ENCODE measurements around the gene TPM4.

The TPM4 gene

GRCh38 chr19:16121141-16121540, 44.8 kb downstream of the TPM4 start:
- Histone ChIP-seq H3K36me3 (ENCODE audit: insufficient read depth, low read length) (peaks cover 64% of the 10 kb centered on the region), H3K9me3 (replicated peaks; ENCODE audit: low read length) (no peaks in the 10 kb centered on the region), H3K9ac (ENCODE audit: low read depth, low read length) (no peak overlapping the region), H3K4me1 (ENCODE audit: control insufficient read depth, insufficient read depth, low read length) (no peaks in the 10 kb centered on the region), H3K27me3 (ENCODE audit: control insufficient read depth, insufficient read depth, low read length) (no peaks in the 10 kb centered on the region), H3K4me2 (ENCODE audit: low read length) (no peak overlapping the region), H3K4me3 (ENCODE audit: low read length) (no peak overlapping the region)

- Histone ChIP-seq H3K9me3 (replicated peaks; ENCODE audit: low read length) (no peaks in the 10 kb centered on the region), H3K4me2 (ENCODE audit: low read length) (no peak overlapping the region), H3K36me3 (ENCODE audit: insufficient read depth, low read length) (peaks cover 70% of the 10 kb centered on the region), H3K4me3 (ENCODE audit: low read length) (no peak overlapping the region), H3K27me3 (ENCODE audit: control insufficient read depth, insufficient read depth, low read length) (no peaks in the 10 kb centered on the region), H3K4me1 (ENCODE audit: control insufficient read depth, insufficient read depth, low read length) (no peaks in the 10 kb centered on the region), H3K9ac (ENCODE audit: low read depth, low read length) (no peak overlapping the region)
These were observed 45.7 kb downstream of the TPM4 start for GRCh38 chr19:16121967-16122366.

DNA sequence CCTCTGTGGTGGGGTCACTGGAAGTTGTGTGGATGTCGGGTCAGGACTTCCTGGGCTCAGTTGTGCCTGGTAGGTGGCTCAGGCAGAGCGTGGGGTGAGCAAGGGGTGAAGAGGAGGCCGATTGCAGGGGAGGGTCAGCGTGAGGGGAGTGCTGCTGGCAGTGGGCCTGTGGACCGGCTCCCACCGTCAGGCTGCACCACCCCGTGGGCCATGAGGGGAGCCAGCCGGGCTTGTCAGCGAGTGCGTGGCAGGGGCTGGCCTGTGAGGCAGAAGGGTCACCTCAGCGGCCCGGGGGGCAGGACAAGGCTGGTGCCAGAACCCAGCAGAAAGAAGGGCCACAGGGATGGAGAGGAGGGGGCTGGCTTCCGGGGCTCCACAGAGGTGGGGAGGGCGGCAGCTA, 48.7 kb downstream of the TPM4 start:
- Histone ChIP-seq H3K36me3 (ENCODE audit: insufficient read depth, low read length) (peaks cover 84% of the 10 kb centered on the region), H3K9me3 (replicated peaks; ENCODE audit: low read length) (no peaks in the 10 kb centered on the region), H3K9ac (ENCODE audit: low read depth, low read length) (no peak overlapping the region), H3K4me2 (ENCODE audit: low read length) (no peak overlapping the region), H3K4me1 (ENCODE audit: control insufficient read depth, insufficient read depth, low read length) (no peaks in the 10 kb centered on the region), H3K27me3 (ENCODE audit: control insufficient read depth, insufficient read depth, low read length) (no peaks in the 10 kb centered on the region), H3K4me3 (ENCODE audit: low read length) (no peak overlapping the region)

DNA sequence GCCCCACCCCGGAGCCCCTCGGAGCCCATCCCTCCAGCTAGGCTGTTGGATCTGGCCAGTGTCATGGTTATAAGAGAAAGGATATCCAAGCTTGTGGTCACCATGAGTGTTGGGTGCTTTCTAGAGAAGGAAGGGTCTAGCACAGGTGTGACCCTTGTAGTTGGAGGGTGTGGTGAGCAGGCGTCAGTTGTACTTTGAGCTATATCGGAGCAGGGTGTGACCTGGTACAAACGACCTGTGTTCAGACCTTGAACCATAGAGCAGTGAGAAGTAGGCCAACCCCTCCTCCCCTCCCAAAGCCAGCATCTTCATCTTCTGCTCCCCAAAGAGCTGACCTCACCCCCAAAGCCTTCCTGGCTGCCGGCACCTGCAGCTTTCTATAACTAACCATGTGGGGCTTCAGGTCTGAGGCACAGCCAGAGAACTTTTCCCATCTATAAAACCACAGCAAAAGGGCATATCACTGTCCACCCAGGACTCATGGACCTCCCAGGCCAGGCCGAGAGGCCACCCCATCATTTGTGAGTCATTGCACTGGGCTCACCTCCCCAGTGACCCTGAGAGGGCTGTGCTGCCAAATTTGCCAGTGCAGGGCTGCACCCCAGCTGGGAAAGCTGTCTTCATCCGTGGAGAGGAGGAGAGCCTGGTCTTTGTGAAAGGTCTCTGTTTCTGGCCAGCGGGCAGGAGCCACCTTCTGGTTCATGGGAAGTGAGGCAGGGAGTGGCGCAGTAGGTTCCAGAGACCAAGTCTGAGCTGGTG, 49.6 kb downstream of the TPM4 start:
- Histone ChIP-seq H3K36me3 (ENCODE audit: insufficient read depth, low read length) (peaks cover 83% of the 10 kb centered on the region), H3K9me3 (replicated peaks; ENCODE audit: low read length) (no peaks in the 10 kb centered on the region), H3K4me1 (ENCODE audit: control insufficient read depth, insufficient read depth, low read length) (no peaks in the 10 kb centered on the region), H3K9ac (ENCODE audit: low read depth, low read length) (no peak overlapping the region), H3K4me2 (ENCODE audit: low read length) (no peak overlapping the region), H3K4me3 (ENCODE audit: low read length) (no peak overlapping the region), H3K27me3 (ENCODE audit: control insufficient read depth, insufficient read depth, low read length) (no peaks in the 10 kb centered on the region)

GRCh38 chr19:16127080-16127479, 50.8 kb downstream of the TPM4 start:
- no peak overlapping the region for H3K9ac ChIP-seq (ENCODE audit: low read depth, low read length)

GRCh38 chr19:16127776-16128371, 51.6 kb downstream of the TPM4 start:
- Histone ChIP-seq H3K27me3 (ENCODE audit: control insufficient read depth, insufficient read depth, low read length) (no peaks in the 10 kb centered on the region), H3K9me3 (replicated peaks; ENCODE audit: low read length) (no peaks in the 10 kb centered on the region), H3K4me2 (ENCODE audit: low read length) (no peak overlapping the region), H3K36me3 (ENCODE audit: insufficient read depth, low read length) (peaks cover 77% of the 10 kb centered on the region), H3K4me3 (ENCODE audit: low read length) (no peak overlapping the region), H3K4me1 (ENCODE audit: control insufficient read depth, insufficient read depth, low read length) (no peaks in the 10 kb centered on the region), H3K9ac (ENCODE audit: low read depth, low read length) (no peak overlapping the region)

More at GRCh38 chr19:16127080-16127479, 50.8 kb downstream of the TPM4 start:
- no peaks in the 10 kb centered on the region for H3K9me3 ChIP-seq (replicated peaks; ENCODE audit: low read length)
- no peak overlapping the region for H3K4me2 ChIP-seq (ENCODE audit: low read length)
- peaks cover 76% of the 10 kb centered on the region for H3K36me3 ChIP-seq (ENCODE audit: insufficient read depth, low read length)
- H3K27me3 ChIP-seq (ENCODE audit: control insufficient read depth, insufficient read depth, low read length) = no peaks in the 10 kb centered on the region
- no peaks in the 10 kb centered on the region for H3K4me1 ChIP-seq (ENCODE audit: control insufficient read depth, insufficient read depth, low read length)
- no peak overlapping the region for H3K4me3 ChIP-seq (ENCODE audit: low read length)

DNA sequence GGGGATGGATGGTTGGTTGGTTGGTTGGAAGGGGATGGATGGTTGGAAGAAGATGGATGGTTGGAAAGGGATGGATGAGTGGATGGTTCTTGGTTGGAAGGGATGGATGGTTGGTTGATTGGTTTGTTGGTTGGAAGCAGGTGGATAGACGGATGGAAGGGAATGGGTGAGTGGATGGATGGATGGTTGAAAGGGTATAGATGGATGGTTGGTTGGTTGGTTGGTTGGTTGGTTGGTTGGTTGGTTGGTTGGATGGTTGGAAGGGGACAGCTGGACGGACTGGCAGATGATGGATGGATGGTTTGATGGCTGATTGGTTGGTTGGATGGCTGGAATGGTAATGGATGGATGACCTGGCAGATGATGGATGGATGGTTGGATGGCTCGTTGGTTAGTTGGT, 55.4 kb downstream of the TPM4 start:
- Histone ChIP-seq H3K27me3 (ENCODE audit: control insufficient read depth, insufficient read depth, low read length) (no peaks in the 10 kb centered on the region), H3K4me3 (ENCODE audit: low read length) (no peak overlapping the region), H3K4me1 (ENCODE audit: control insufficient read depth, insufficient read depth, low read length) (no peaks in the 10 kb centered on the region), H3K4me2 (ENCODE audit: low read length) (no peak overlapping the region), H3K9me3 (replicated peaks; ENCODE audit: low read length) (no peaks in the 10 kb centered on the region), H3K36me3 (ENCODE audit: insufficient read depth, low read length) (peaks cover 61% of the 10 kb centered on the region), H3K9ac (ENCODE audit: low read depth, low read length) (no peak overlapping the region)

DNA sequence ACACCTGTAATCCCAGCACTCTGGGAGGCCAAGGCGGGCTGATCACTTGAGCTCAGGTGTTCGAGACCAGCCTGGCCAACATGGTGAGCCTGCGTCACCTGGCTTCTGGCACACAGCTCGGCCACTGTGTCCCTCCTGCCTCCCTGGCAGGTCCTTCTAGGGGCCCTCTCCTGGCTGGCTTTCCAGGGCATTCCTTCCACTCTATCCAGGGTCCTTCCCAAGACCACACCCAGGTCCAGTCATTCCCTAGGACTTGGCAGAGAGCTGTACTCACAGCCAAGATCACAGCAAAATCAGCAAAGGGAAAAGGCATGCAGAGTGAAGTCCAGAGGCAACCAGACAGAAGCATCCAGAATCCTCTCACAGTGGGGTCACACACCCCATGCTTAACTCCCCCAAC, 57.5 kb downstream of the TPM4 start:
- H3K9me3 ChIP-seq (replicated peaks; ENCODE audit: low read length) = no peaks in the 10 kb centered on the region
- no peaks in the 10 kb centered on the region for H3K27me3 ChIP-seq (ENCODE audit: control insufficient read depth, insufficient read depth, low read length)
- H3K4me1 ChIP-seq (ENCODE audit: control insufficient read depth, insufficient read depth, low read length) = no peaks in the 10 kb centered on the region
- no peak overlapping the region for H3K9ac ChIP-seq (ENCODE audit: low read depth, low read length)
- H3K4me2 ChIP-seq (ENCODE audit: low read length) = no peak overlapping the region
- peaks cover 40% of the 10 kb centered on the region for H3K36me3 ChIP-seq (ENCODE audit: insufficient read depth, low read length)
- H3K4me3 ChIP-seq (ENCODE audit: low read length) = no peak overlapping the region

GRCh38 chr19:16134510-16134909, 58.2 kb downstream of the TPM4 start:
- Histone ChIP-seq H3K4me3 (ENCODE audit: low read length) (no peak overlapping the region), H3K9ac (ENCODE audit: low read depth, low read length) (no peak overlapping the region), H3K36me3 (ENCODE audit: insufficient read depth, low read length) (peaks cover 34% of the 10 kb centered on the region), H3K9me3 (replicated peaks; ENCODE audit: low read length) (no peaks in the 10 kb centered on the region), H3K4me2 (ENCODE audit: low read length) (no peak overlapping the region), H3K27me3 (ENCODE audit: control insufficient read depth, insufficient read depth, low read length) (no peaks in the 10 kb centered on the region), H3K4me1 (ENCODE audit: control insufficient read depth, insufficient read depth, low read length) (no peaks in the 10 kb centered on the region)

- H3K9ac ChIP-seq (ENCODE audit: low read depth, low read length) = no peak overlapping the region
- no peaks in the 10 kb centered on the region for H3K9me3 ChIP-seq (replicated peaks; ENCODE audit: low read length)
- H3K4me2 ChIP-seq (ENCODE audit: low read length) = no peak overlapping the region
- H3K27me3 ChIP-seq (ENCODE audit: control insufficient read depth, insufficient read depth, low read length) = no peaks in the 10 kb centered on the region
- H3K4me3 ChIP-seq (ENCODE audit: low read length) = no peak overlapping the region
- H3K36me3 ChIP-seq (ENCODE audit: insufficient read depth, low read length) = peaks cover 25% of the 10 kb centered on the region
- H3K4me1 ChIP-seq (ENCODE audit: control insufficient read depth, insufficient read depth, low read length) = no peaks in the 10 kb centered on the region
These were observed 59.3 kb downstream of the TPM4 start for GRCh38 chr19:16135430-16136127.

- H3K27me3 ChIP-seq (ENCODE audit: control insufficient read depth, insufficient read depth, low read length) = no peaks in the 10 kb centered on the region
- H3K36me3 ChIP-seq (ENCODE audit: insufficient read depth, low read length) = peaks cover 25% of the 10 kb centered on the region
- H3K4me3 ChIP-seq (ENCODE audit: low read length) = no peak overlapping the region
- no peak overlapping the region for H3K9ac ChIP-seq (ENCODE audit: low read depth, low read length)
- no peak overlapping the region for H3K4me2 ChIP-seq (ENCODE audit: low read length)
- H3K4me1 ChIP-seq (ENCODE audit: control insufficient read depth, insufficient read depth, low read length) = no peaks in the 10 kb centered on the region
- H3K9me3 ChIP-seq (replicated peaks; ENCODE audit: low read length) = no peaks in the 10 kb centered on the region
These were observed 60.1 kb downstream of the TPM4 start for GRCh38 chr19:16136185-16136999.

All from skeletal muscle satellite cell (primary cell).